B cell (primary cell): Measurements from ENCODE around the gene PLXNA3. TPM values are rescaled to one million over a fixed set of nuclear protein-coding genes. Genes with fewer than 3 reads are reported as not detected.

Source experiments
- ATAC-seq: fragments of 200-7000 bp; cut with Tn5 transposase; one replicate; pipeline ENCODE4 v1.10.0; 2021; ENCODE audit warnings: low read depth, mild to moderate bottlenecking, moderate number of reproducible peaks, moderate library complexity
- CTCF ChIA-PET: fragments of 350-600 bp; sonication (Branson Sonifier 250); formaldehyde crosslinking; loops from one replicate; lab custom pipeline; 2021; ENCODE audit warnings: antibody characterized with exemption, inconsistent platforms; lab: Charles Lee
- POLR2A ChIA-PET: fragments of 350-600 bp; sonication (Branson Sonifier 250); formaldehyde crosslinking; loops from one replicate; lab custom pipeline; 2021; ENCODE audit warnings: antibody characterized with exemption; lab: Charles Lee
- DNase-seq: peaks from one replicate; pipeline ENCODE4 v3.0.0; 2013
- H2AFZ ChIP-seq: 2 replicates; pipeline ENCODE4 v1.6.1; 2012; ENCODE audit warnings: mild to moderate bottlenecking, low read depth, low read length; ENCODE audit not compliant: insufficient read depth, poor library complexity, severe bottlenecking
- H3K27ac ChIP-seq, 2 donors: 1 replicate in 1 of 2; 2 replicates in 1 of 2; pipeline ENCODE4 v1.5.1; 2012 to 2013; ENCODE audit warnings: low read length in 2 of 2, mild to moderate bottlenecking in 2 of 2, moderate library complexity in 1 of 2
- H3K27me3 ChIP-seq, 4 experiments: fragments of 200-600 bp in 1 of 4; sonication (generic) in 1 of 4; replicated peaks in 1 of 4; 1 replicate in 2 of 4; 2 replicates in 2 of 4; pipeline versions ENCODE4 v1.6.1 to v1.7.0; 2013 to 2016; ENCODE audit warnings: low read length in 3 of 4, mild to moderate bottlenecking in 2 of 4, mixed read lengths in 1 of 4, moderate library complexity in 1 of 4; ENCODE audit not compliant: insufficient read depth in 4 of 4, control insufficient read depth in 3 of 4; ENCODE audit errors: control extremely low read depth in 1 of 4
- H3K36me3 ChIP-seq, 2 experiments: replicated peaks in 1 of 2; 1 replicate in 1 of 2; 2 replicates in 1 of 2; pipeline versions ENCODE4 v1.6.1 to v1.7.1; 2013; ENCODE audit warnings: low read length in 1 of 2; ENCODE audit not compliant: insufficient read depth in 2 of 2, control insufficient read depth in 1 of 2; ENCODE audit errors: control extremely low read depth in 1 of 2, extremely low read depth in 1 of 2
- H3K4me1 ChIP-seq, 2 donors: fragments of 200-600 bp in 1 of 2; sonication (generic) in 1 of 2; 1 replicate in 1 of 2; 2 replicates in 1 of 2; pipeline versions ENCODE4 v1.5.1 to v1.6.1; 2013 to 2017; ENCODE audit warnings: low read length in 2 of 2; ENCODE audit not compliant: control insufficient read depth in 2 of 2, insufficient read depth in 2 of 2
- H3K4me2 ChIP-seq: replicated peaks from 2 replicates; pipeline ENCODE3; 2012; ENCODE audit warnings: mild to moderate bottlenecking, low read depth, low read length; ENCODE audit not compliant: poor library complexity, severe bottlenecking
- H3K4me3 ChIP-seq, 5 experiments: fragments of 200-600 bp in 1 of 5; sonication (generic) in 1 of 5; 1 replicate in 3 of 5; 2 replicates in 2 of 5; pipeline versions ENCODE4 v1.5.1 to v1.7.0; 2011 to 2016; ENCODE audit warnings: low read length in 4 of 5, mild to moderate bottlenecking in 4 of 5, low read depth in 2 of 5, control low read depth in 1 of 5, moderate library complexity in 1 of 5; ENCODE audit not compliant: insufficient read depth in 1 of 5; ENCODE audit errors: control extremely low read depth in 1 of 5, extremely low read depth in 1 of 5
- H3K79me2 ChIP-seq: fragments of 200-600 bp; sonication (generic); one replicate; pipeline ENCODE4 v1.6.0; 2016; ENCODE audit warnings: low read length; ENCODE audit not compliant: control insufficient read depth, insufficient read depth
- H3K9ac ChIP-seq: fragments of 200-600 bp; sonication (generic); 2 replicates; pipeline ENCODE4 v1.6.1; 2017; ENCODE audit warnings: mild to moderate bottlenecking, low read length, moderate library complexity
- H3K9me3 ChIP-seq, 3 donors: one replicate each; pipeline versions ENCODE4 v1.6.1 to v1.7.1; 2013; ENCODE audit warnings: low read length in 2 of 3; ENCODE audit not compliant: control insufficient read depth in 2 of 3, insufficient read depth in 1 of 3; ENCODE audit errors: control extremely low read depth in 1 of 3
- H4K20me1 ChIP-seq: 2 replicates; pipeline ENCODE4 v1.6.0; 2012; ENCODE audit warnings: mild to moderate bottlenecking, low read length; ENCODE audit not compliant: insufficient read depth, control insufficient read depth, poor library complexity, severe bottlenecking
- H3K27ac Mint-ChIP-seq: one replicate; pipeline ENCODE4 v1.8.0; 2021; ENCODE audit warnings: mixed read lengths
- H3K27me3 Mint-ChIP-seq: one replicate; pipeline ENCODE4 v1.8.0; 2021; ENCODE audit warnings: mixed read lengths
- H3K4me1 Mint-ChIP-seq: one replicate; pipeline ENCODE4 v1.8.0; 2021; ENCODE audit warnings: mixed read lengths
- H3K4me3 Mint-ChIP-seq: one replicate; pipeline ENCODE4 v1.8.0; 2021; ENCODE audit warnings: mixed read lengths
- H3K9me3 Mint-ChIP-seq: one replicate; pipeline ENCODE4 v1.8.0; 2022; ENCODE audit warnings: mixed read lengths; ENCODE audit not compliant: insufficient read depth
- CTCF ChIP-seq: fragments of 200-600 bp; IDR thresholded peaks from one replicate; pipeline ENCODE4 v1.8.0; 2022; ENCODE audit warnings: antibody characterized with exemption, mild to moderate bottlenecking
- EZH2 ChIP-seq: IDR thresholded peaks from 2 replicates; pipeline ENCODE4 v1.6.1; 2012; ENCODE audit warnings: borderline replicate concordance, low read depth, mild to moderate bottlenecking, moderate library complexity, low read length; ENCODE audit not compliant: insufficient read depth, poor library complexity, severe bottlenecking
- WGBS: methylation state at CpG from one replicate; pipeline ENCODE4 v1.1.5; 2013; ENCODE audit warnings: missing lambda C conversion rate; ENCODE audit not compliant: insufficient coverage; 5-methylcytosine and 5-hydroxymethylcytosine counted together
- intact Hi-C: fragments of 100-400 bp; cut with micrococcal nuclease; formaldehyde crosslinking; loops from one replicate; pipeline ENCODE4 v1.10.0; 2022
- polyA plus RNA-seq: library from polyadenylated mRNA; depleted of rRNA; stranded (reverse); fragments of >200 nt; gene quantifications from 2 replicates; pipeline ENCODE4 v1.2.3, GENCODE V29; 2012
- total RNA-seq, 2 donors: library from RNA; stranded (reverse); fragments of 120-200 nt in 1 of 2; gene quantifications; 1 replicate in 1 of 2; 2 replicates in 1 of 2; pipeline versions ENCODE4 v1.2.3 to v1.2.4, GENCODE V29; 2013 to 2022

The PLXNA3 gene
- total and polyA plus RNA-seq, 2 donors (not counting 1 experiment from before 2014, with no cell fraction given) = 68.6 to 114 TPM

GRCh38 chrX:154440623-154441357, 17.3 kb upstream of the PLXNA3 start:
- Histone ChIP-seq H3K9me3 (no peaks in the 10 kb centered on the region), H2AFZ (no peak overlapping the region), H3K27ac (no peak overlapping the region), H3K36me3 (peaks cover 0 to 13% of the 10 kb centered on the region in 2 experiments), H3K27me3 (no peaks in the 10 kb centered on the region), H3K9ac (no peak overlapping the region), H3K79me2 (peaks cover 37% of the 10 kb centered on the region), H3K4me3 (no peak overlapping the region), H3K4me2 (no peak overlapping the region), H3K4me1 (peaks cover 20 to 37% of the 10 kb centered on the region in 2 donors), H4K20me1 (peaks cover 6% of the 10 kb centered on the region)
- Mint-ChIP-seq H3K4me1 (peaks cover 16% of the 10 kb centered on the region), H3K4me3 (no peak overlapping the region), H3K9me3 (no peaks in the 10 kb centered on the region), H3K27ac (no peak overlapping the region), H3K27me3 (no peaks in the 10 kb centered on the region)
- no peak for TF ChIP-seq EZH2
- TF ChIP-seq CTCF = no peak
- DNase-seq (no peak), ATAC-seq (no peak)
- POLR2A ChIA-PET = interaction anchor here (0.6 kb wide), 1 partner anchor 68 kb away, joined by 3 read pairs; no protein-coding TSS in a partner anchor
- 93% methylated on average over 8 of the region's 17 CpGs for WGBS
- intact Hi-C loops = loop anchor here (5.0 kb wide), 1 partner anchor 37 kb away; the partner anchor contains the start of gene LAGE3
- CTCF ChIA-PET = no interaction called here

- H3K4me1 Mint-ChIP-seq = peaks cover 9% of the 10 kb centered on the region
- no peak overlapping the region for H3K4me3 ChIP-seq
- WGBS = 100% methylated on average over 1 of the region's 11 CpGs
- H3K27me3 Mint-ChIP-seq = no peaks in the 10 kb centered on the region
- no peaks in the 10 kb centered on the region for H3K27me3 ChIP-seq
- H3K79me2 ChIP-seq = peaks cover 33% of the 10 kb centered on the region
- intact Hi-C loops = loop anchor here (5.0 kb wide), 1 partner anchor 36 kb away; the partner anchor contains the start of gene LAGE3
- H4K20me1 ChIP-seq = peaks cover 6% of the 10 kb centered on the region
- peaks cover 16 to 31% of the 10 kb centered on the region in 2 donors for H3K4me1 ChIP-seq
- H2AFZ ChIP-seq = no peak overlapping the region
- peak overlapping the region; percentile 20 for H3K27ac Mint-ChIP-seq
- H3K9me3 Mint-ChIP-seq = no peaks in the 10 kb centered on the region
- TF ChIP-seq EZH2 = no peak
- no peak for TF ChIP-seq CTCF
- peaks cover 0 to 13% of the 10 kb centered on the region in 2 experiments for H3K36me3 ChIP-seq
- no peak overlapping the region for H3K9ac ChIP-seq
- H3K9me3 ChIP-seq = no peaks in the 10 kb centered on the region
- ChIA-PET CTCF (no interaction called here), POLR2A (interaction anchor here (0.6 kb wide), 1 partner anchor 69 kb away, joined by 3 read pairs; no protein-coding TSS in a partner anchor)
- no peak overlapping the region for H3K4me3 Mint-ChIP-seq
- no peak overlapping the region for H3K27ac ChIP-seq
- no peak overlapping the region for H3K4me2 ChIP-seq
- ATAC-seq = no peak
- DNase-seq = no peak
These were observed 16.5 kb upstream of the PLXNA3 start for GRCh38 chrX:154441564-154441963.
